Spleen (tissue), 7 donors: Measurements from ENCODE around the gene SORL1.

Experiments
- POLR2A ChIP-seq, 3 donors: fragments of 450-650 bp; IDR thresholded peaks; one replicate each; pipeline ENCODE4 v1.5.1; 2017; ENCODE audit warnings: antibody characterized with exemption in 3 of 3, mild to moderate bottlenecking in 1 of 3
- POLR2AphosphoS5 ChIP-seq, 3 donors: sonication (generic); formaldehyde crosslinking; IDR thresholded peaks; one replicate each; pipeline ENCODE4 v1.5.1; 2017; ENCODE audit warnings: antibody characterized with exemption in 3 of 3
- TF ChIP-seq, protein P1 (sequence below), 11 experiments: fragments of 200-600 bp in 7 of 11; fragments of 450-650 bp in 4 of 11; sonication (generic) in 4 of 11; IDR thresholded peaks in 8 of 11; conservative IDR thresholded peaks in 3 of 11; 1 replicate in 7 of 11; 2 replicates in 4 of 11; pipeline versions ENCODE4 v1.4.0 to v1.8.0; 2016 to 2021; ENCODE audit warnings: antibody characterized with exemption in 11 of 11, inconsistent platforms in 4 of 11, mild to moderate bottlenecking in 1 of 11
- donor health status: DM: no; HTN: no; CAD: no; lungs with moderate emphysema.
- donor health status: DM: no; HTN: no; CAD: no.
- donor health status: DM: no; HTN: no; CAD: no.

DNA sequence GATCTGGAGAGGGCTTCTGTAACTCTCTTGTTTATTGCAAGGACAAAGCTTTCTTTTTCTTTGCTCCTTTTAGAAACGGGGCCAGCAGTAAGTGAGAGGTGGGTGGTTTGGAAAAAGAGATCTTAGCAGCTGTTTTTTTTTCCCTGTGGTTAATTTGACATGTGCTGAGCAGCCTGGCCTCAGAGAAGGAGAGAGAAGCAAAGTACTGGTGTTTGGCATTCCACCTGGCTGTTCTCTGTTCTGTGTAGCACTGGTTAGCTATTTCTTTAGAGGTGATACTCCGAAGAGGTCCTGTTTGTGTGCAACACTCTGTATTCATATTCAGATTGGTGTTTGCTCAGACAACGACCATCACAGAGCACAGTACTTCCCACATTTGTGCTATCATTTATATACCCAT is 81.5 kb downstream of the SORL1 start:
- TF ChIP-seq, protein P1, sequence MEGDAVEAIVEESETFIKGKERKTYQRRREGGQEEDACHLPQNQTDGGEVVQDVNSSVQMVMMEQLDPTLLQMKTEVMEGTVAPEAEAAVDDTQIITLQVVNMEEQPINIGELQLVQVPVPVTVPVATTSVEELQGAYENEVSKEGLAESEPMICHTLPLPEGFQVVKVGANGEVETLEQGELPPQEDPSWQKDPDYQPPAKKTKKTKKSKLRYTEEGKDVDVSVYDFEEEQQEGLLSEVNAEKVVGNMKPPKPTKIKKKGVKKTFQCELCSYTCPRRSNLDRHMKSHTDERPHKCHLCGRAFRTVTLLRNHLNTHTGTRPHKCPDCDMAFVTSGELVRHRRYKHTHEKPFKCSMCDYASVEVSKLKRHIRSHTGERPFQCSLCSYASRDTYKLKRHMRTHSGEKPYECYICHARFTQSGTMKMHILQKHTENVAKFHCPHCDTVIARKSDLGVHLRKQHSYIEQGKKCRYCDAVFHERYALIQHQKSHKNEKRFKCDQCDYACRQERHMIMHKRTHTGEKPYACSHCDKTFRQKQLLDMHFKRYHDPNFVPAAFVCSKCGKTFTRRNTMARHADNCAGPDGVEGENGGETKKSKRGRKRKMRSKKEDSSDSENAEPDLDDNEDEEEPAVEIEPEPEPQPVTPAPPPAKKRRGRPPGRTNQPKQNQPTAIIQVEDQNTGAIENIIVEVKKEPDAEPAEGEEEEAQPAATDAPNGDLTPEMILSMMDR (IDR thresholded peaks at IDR 0.05 in 8 of 11, conservative IDR thresholded peaks at IDR 0.05 in 3 of 11): no peak
- TF ChIP-seq POLR2A (IDR thresholded peaks at IDR 0.05): no peak
- TF ChIP-seq POLR2AphosphoS5 (IDR thresholded peaks at IDR 0.05): no peak
